GM18511 (cell line): ENCODE data around the gene STAG3.
A peak's percentile ranks its signal among the peaks of the same experiment; 100 is the strongest.
"Not testable (repeated sequence)": the region's sequence is repeated elsewhere in the genome, so short reads cannot be mapped to it uniquely, and the experiment has no call there.

Experiments used
- ATAC-seq: cut with Tn5 transposase; IDR thresholded peaks from one replicate; pipeline ENCODE4 v1.9.1; 2021; ENCODE audit warnings: mild to moderate bottlenecking, moderate library complexity; ENCODE audit not compliant: unreplicated experiment

Gene STAG3, protein sequence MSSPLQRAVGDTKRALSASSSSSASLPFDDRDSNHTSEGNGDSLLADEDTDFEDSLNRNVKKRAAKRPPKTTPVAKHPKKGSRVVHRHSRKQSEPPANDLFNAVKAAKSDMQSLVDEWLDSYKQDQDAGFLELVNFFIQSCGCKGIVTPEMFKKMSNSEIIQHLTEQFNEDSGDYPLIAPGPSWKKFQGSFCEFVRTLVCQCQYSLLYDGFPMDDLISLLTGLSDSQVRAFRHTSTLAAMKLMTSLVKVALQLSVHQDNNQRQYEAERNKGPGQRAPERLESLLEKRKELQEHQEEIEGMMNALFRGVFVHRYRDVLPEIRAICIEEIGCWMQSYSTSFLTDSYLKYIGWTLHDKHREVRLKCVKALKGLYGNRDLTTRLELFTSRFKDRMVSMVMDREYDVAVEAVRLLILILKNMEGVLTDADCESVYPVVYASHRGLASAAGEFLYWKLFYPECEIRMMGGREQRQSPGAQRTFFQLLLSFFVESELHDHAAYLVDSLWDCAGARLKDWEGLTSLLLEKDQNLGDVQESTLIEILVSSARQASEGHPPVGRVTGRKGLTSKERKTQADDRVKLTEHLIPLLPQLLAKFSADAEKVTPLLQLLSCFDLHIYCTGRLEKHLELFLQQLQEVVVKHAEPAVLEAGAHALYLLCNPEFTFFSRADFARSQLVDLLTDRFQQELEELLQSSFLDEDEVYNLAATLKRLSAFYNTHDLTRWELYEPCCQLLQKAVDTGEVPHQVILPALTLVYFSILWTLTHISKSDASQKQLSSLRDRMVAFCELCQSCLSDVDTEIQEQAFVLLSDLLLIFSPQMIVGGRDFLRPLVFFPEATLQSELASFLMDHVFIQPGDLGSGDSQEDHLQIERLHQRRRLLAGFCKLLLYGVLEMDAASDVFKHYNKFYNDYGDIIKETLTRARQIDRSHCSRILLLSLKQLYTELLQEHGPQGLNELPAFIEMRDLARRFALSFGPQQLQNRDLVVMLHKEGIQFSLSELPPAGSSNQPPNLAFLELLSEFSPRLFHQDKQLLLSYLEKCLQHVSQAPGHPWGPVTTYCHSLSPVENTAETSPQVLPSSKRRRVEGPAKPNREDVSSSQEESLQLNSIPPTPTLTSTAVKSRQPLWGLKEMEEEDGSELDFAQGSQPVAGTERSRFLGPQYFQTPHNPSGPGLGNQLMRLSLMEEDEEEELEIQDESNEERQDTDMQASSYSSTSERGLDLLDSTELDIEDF

DNA sequence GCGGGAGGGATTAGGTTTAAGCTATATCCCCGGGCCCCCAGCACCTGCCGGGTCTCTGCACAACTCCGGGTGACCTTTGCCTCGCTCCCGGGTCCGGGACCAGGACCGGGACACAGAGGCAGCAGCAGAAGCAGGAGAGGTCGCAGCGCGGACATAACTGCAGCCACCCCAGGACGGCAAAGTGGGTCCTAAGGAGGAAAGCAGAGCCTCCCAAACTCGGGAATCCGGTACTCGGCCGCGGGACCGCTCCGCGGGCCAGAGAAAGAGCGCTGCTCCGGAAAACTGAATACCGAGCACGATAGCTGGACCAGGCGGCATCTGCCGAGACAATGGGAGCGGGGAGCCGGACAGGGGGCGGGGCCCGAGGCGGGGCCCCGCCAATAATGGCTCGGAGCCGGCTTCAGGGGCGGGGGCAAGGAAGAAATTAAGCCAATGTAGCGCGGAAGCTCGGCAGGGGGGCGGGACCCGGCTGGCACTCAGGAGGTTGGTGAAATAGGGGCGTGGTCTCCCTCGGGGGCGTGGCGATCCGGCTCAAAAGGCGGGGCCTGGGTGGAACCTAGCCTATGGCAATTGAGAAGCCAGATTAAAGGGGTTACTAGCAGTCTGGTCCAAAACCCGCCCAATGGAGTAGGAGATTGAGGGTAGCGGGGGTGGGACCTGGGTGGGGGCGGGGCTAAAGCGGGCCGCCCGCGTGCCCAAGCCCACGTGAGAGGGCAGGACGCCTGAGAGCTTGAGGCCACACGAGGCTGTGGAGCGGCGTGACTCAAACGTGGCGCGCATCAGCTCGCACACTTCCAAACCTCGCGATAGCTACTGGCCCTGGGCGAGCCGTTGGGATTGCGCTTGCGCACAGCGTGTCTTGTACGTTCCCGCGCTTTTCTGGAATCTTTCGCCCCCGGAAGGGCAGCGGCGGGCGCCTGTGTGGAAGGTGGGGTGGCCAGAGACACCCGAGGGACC, at the start of gene STAG3, which contains the start of gene GPC2:
Gene STAG3, plus strand, starts transcription at position 874 of the 957 bp plus-strand sequence. CDS start 2,639 bp downstream, outside the sequence.
Gene GPC2, minus strand, starts transcription at position 337 of the 957 bp plus-strand sequence. Its CDS starts 182 bp downstream, at position 155.
- peak; percentile 92 for ATAC-seq

DNA sequence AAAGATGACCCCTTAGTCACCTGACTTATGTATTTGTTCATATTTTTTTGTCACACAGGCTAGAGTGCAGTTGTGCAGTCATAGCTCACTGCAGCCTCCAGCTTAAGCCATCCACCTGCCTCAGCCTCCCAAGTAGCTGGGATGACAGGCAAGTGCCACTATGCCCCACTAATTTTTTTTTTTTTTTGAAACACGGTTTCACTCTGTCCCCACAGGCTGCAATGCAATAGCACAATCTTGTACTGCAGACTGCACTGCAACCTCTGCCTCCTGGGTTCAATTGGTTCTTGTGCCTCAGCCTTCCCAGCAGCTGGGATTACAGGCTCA, 49.1 kb upstream of the STAG3 start:
- ATAC-seq, result no peak

GRCh38 chr7:100130220-100130607, 47.5 kb upstream of the STAG3 start:
- ATAC-seq, result not testable (repeated sequence)

DNA sequence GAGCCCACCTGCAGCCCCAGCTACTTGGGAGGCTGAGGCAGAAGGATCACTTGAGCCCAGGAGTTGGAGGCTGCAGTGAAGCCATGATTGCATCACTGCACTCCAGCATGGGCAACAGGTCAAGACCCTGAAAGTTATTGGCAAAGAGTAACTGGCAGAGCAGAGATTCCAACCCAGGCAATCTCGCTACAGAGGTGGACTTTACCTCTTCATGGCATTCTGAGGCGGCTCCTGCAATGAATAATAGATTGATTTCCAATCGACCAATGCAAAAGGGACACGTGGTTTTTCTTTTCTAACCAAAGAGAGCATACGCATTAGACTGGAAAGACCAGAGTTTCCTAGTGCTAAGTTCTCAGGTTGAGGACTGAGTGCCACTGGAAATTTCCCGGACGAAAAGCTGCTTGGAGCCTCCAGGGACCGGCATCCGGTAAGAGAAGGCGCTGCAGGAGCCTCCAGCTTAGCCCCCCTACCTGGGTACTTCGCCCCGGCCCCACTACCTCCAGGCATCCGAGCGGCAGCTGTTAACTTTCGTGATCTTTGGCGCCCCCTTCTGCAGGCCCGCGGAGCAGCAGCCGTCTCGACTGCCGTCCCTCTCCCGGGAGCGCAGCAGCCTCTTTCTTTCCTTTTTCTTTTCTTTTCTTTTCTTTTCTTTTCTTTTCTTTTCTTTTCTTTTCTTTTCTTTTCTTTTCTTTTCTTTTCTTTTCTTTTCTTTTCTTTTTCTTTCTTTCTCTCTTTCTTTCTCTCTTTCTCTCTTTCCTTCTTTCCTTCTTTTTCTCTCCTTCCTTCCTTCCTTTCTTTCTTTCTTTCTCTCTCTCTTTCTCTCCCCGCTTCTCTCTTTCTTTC, 46.9 kb upstream of the STAG3 start:
- no peak for ATAC-seq

DNA sequence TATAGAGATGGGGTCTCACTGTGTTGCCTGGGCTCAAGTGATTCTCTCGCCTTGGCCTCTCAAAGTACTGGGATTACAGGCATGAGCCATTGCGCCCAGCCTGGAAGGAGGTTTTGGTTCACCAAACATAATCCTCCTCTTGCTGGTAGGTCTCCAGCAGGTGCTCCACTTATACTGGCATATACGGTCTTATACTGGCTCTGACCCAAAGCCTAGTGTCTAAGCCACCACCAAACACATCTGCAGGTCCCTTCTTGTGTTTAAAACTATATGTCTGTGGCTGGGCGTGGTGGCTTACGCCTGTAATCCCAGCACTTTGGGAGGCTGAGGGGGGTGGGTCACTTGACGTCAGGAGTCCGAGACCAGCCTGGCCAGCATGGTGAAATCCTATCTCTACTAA, 45.6 kb upstream of the STAG3 start:
- ATAC-seq, result no peak

- ATAC-seq, result no peak
Observed at GRCh38 chr7:100132697-100133151, 45.0 kb upstream of the STAG3 start.

DNA sequence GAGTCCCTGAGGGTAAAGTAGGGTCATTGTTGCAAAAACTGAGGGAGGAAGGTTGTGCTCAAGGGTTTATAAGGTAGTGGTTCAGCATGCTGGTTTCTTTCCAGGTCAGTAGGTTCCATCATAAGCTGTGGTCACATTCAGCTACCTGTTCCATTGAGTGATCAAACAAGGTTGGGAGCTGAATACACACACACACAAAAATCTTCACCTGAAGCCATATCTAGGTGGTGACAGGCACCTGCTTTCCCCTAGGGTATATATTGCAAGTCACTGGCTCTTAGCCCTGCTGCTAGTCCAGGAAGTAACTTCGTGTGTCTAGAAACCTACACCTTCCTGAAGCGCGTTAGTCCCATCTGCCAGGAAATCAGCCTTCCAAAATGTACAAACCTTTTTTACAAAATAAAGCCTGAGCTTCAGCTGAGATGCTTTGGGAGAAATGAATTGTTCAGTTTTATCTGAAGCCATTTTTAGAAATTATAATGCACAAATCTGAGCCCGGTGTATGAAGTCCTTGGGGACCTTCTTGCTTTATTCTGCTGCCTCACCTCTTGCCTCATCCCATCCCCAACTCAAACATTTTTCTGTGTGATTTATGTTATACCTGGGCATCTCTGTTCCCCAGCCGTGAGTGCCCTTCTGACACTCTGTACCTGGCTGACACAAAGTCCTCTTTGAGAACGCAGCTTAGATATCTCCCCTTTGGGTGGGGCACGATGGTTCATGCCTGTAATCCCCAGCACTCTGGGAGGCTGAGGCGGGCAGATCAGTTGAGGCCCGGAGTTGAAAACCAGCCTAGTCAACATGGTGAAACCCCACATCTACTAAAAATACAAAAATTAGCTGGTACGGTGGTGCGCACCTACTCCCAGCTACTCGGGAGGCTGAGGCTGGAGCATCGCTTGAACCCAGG, 39.6 kb upstream of the STAG3 start:
- ATAC-seq, result no peak

GRCh38 chr7:100141555-100141949, 36.2 kb upstream of the STAG3 start:
- ATAC-seq, result no peak

GRCh38 chr7:100142461-100142860, 35.3 kb upstream of the STAG3 start:
- no peak for ATAC-seq

GRCh38 chr7:100146350-100146749, 31.4 kb upstream of the STAG3 start:
- ATAC-seq, result not testable (repeated sequence)

- ATAC-seq, result no peak
Observed at GRCh38 chr7:100147278-100147677, 30.4 kb upstream of the STAG3 start.

- peak; percentile 14 for ATAC-seq
Observed at GRCh38 chr7:100148225-100148558, 29.5 kb upstream of the STAG3 start.

- peak; percentile 97 for ATAC-seq
Observed at GRCh38 chr7:100148559-100149328, 29.0 kb upstream of the STAG3 start, which contains the start of gene LAMTOR4. TSS of gene LAMTOR4 (plus strand) at chr7:100148918. CDS start at chr7:100148973, 55 bp downstream.

GRCh38 chr7:100152404-100152803, 25.3 kb upstream of the STAG3 start:
- no peak for ATAC-seq

- no peak for ATAC-seq
Observed at GRCh38 chr7:100152937-100153666, 24.6 kb upstream of the STAG3 start.

DNA sequence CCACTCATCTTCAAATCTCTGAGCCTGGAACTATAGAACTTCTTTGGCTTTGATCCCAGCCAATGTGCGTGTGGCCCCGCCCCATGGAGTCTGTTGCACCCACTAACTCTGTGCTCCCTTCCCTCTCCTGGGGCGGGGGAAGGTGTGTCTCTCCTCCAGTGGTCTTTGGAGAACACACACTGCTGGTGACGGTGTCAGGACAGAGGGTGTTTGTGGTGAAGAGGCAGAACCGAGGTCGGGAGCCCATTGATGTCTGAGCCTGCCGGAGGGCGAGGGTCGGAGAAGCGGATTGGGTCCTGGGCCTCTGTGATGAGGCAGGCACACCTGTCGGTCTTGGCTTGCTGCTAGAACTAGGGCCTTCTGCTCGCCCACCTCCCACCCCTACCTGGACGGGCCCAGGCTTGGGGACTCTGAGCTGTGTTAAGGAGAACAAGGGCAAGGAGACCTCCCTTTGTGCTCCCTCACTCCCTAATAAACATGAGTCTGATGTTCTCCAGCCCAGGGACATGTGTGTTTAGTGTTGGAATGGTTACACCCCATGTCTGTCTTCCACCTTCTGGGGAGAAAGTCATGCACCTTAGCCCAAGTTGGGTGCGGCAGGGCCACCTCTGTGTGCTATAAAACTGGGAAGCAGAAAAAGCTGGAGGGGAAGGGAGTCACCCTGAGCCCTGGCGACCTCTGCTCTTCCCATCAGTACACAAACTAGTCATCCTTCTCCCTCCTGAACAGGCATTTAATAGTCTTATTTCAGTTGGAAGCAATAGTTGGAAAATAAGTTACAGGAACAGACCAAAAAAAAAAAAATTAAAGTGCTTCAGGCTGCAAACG, 23.8 kb upstream of the STAG3 start:
- no peak for ATAC-seq
